B cell (primary cell): ENCODE results near the gene MYMK.

Experiments
- EZH2 ChIP-seq: IDR thresholded peaks from 2 replicates; pipeline ENCODE4 v1.6.1; 2012; ENCODE audit warnings: borderline replicate concordance, low read depth, mild to moderate bottlenecking, moderate library complexity, low read length; ENCODE audit not compliant: insufficient read depth, poor library complexity, severe bottlenecking
- TF ChIP-seq, protein P1 (sequence below): fragments of 200-600 bp; IDR thresholded peaks from one replicate; pipeline ENCODE4 v1.8.0; 2022; ENCODE audit warnings: antibody characterized with exemption, mild to moderate bottlenecking

DNA sequence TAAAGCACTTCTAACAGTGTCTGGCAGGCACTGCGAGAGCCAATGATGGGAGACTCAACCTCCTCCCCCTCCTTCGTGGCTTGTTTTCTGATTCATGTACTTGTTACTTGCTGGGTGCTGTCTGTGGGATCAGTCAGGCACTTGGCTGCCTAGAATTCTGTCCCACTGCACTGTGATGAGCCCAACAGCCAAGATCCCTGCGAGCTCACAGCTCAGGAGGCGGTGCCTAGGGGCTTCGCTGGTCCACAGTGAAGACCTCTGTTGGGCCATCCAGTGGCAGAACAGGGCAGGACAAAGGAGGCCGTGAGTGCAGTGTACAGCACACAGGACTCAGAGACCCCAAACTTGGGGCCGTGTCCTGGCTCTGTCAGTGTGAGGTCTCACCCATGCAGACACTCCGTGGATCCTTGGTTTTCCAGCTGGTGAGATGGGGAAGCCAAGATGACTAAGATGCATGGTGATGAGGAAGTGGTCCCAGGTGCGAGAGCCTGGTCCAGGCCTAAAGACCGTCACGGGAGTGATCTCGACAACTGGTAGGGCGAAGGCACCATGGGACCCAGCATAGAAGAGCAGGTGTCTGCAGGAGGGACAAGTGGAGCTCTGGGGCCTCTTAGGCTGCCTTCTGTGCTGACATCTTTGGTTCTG, 19.5 kb downstream of the MYMK start:
- TF ChIP-seq, protein P1, sequence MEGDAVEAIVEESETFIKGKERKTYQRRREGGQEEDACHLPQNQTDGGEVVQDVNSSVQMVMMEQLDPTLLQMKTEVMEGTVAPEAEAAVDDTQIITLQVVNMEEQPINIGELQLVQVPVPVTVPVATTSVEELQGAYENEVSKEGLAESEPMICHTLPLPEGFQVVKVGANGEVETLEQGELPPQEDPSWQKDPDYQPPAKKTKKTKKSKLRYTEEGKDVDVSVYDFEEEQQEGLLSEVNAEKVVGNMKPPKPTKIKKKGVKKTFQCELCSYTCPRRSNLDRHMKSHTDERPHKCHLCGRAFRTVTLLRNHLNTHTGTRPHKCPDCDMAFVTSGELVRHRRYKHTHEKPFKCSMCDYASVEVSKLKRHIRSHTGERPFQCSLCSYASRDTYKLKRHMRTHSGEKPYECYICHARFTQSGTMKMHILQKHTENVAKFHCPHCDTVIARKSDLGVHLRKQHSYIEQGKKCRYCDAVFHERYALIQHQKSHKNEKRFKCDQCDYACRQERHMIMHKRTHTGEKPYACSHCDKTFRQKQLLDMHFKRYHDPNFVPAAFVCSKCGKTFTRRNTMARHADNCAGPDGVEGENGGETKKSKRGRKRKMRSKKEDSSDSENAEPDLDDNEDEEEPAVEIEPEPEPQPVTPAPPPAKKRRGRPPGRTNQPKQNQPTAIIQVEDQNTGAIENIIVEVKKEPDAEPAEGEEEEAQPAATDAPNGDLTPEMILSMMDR: no peak
- no peak for TF ChIP-seq EZH2
